Measurements from ENCODE around the gene PCYT2. TPM values are rescaled to one million over a fixed set of nuclear protein-coding genes. Genes with fewer than 3 reads are reported as not detected.

PCYT2 gene
- total and polyA plus RNA-seq, 2 donors (not counting 3 experiments of a cell fraction or from before 2014, with no cell fraction given) = 52.0 to 57.1 TPM

DNA sequence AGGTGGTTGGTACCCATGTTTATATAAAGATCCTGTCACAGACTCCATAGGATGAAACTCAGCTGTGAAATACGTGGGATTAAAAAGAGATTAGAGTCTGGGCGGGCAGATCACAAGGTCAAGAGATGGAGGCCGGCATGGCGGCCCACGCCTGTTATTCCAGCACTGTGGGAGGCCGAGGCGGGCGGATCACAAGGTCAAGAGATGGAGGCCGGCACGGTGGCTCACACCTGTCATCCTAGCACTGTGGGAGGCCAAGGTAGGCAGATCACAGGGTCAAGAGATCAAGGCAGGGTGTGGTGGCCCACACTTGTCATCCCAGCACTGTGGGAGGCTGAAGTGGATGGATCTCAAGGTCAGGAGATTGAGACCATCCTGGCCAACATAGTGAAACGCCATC is 15.8 kb downstream of the PCYT2 start:
- DNase-seq (ENCODE audit: low read depth, low spot score) (no peak), FAIRE-seq (no peak)
- dilution Hi-C loops (cut with MboI; ENCODE audit: extremely low pct_ligation_motif_present, low sequenced_read_pairs) = no loop called here
- CTCF ChIA-PET = no interaction called here
- Histone ChIP-seq H3K36me3 (ENCODE audit: control insufficient read depth in 2 of 2, extremely low read depth in 1 of 2, insufficient read depth in 2 of 2, low read length in 2 of 2) (peaks cover 7 to 9% of the 10 kb centered on the region in 2 experiments), H4K20me1 (replicated peaks; ENCODE audit: control insufficient read depth, extremely low read depth, insufficient read depth, low read length) (no peaks in the 10 kb centered on the region), H3K79me2 (ENCODE audit: control insufficient read depth, insufficient read depth, low read length) (peaks cover 19% of the 10 kb centered on the region), H3K27ac (ENCODE audit: insufficient read depth, low read depth, low read length) (no peak overlapping the region), H3K27me3 (ENCODE audit: control insufficient read depth in 2 of 2, insufficient read depth in 2 of 2, low read length in 2 of 2) (no peaks in the 10 kb centered on the region), H2AFZ (ENCODE audit: low read depth, low read length) (no peak overlapping the region), H3K4me3 (replicated peaks in 1 of 3; ENCODE audit: insufficient read depth in 1 of 3, low read depth in 1 of 3, low read length in 3 of 3) (no peak overlapping the region), H3K9ac (replicated peaks; ENCODE audit: extremely low read depth, insufficient read depth, low read length) (no peak overlapping the region), H3K9me1 (replicated peaks; ENCODE audit: control insufficient read depth, extremely low read depth, insufficient read depth, low read length) (no peaks in the 10 kb centered on the region), H3K9me3 (replicated peaks; ENCODE audit: control insufficient read depth, insufficient read depth, low read length) (no peaks in the 10 kb centered on the region), H3K4me1 (ENCODE audit: control insufficient read depth, extremely low read depth, insufficient read depth, low read length) (peaks cover 3% of the 10 kb centered on the region), H3K4me2 (ENCODE audit: insufficient read depth, low read length) (no peak overlapping the region)
- intact Hi-C loops (cut with micrococcal nuclease) = no loop called here
- POLR2A ChIA-PET = no interaction called here
- BruUV-seq (replicated peaks) = no TSS peak
- TF ChIP-seq POLR2AphosphoS5 (IDR thresholded peaks at IDR 0.05; ENCODE audit: insufficient read depth, low read depth, low read length) (no peak), FOS (IDR thresholded peaks at IDR 0.05; ENCODE audit: borderline replicate concordance, insufficient read depth, low read length) (no peak), JUN (IDR thresholded peaks at IDR 0.05; ENCODE audit: borderline replicate concordance, insufficient read depth, insufficient read length, low read depth) (no peak), GATA2 (IDR thresholded peaks at IDR 0.05; ENCODE audit: insufficient read depth, insufficient read length, low read depth, low read length) (no peak), EZH2 (IDR thresholded peaks at IDR 0.05; ENCODE audit: borderline replicate concordance, low read depth, low read length, severe bottlenecking) (no peak), MYC (IDR thresholded peaks at IDR 0.05; ENCODE audit: low read depth, low read length) (no peak), POLR2A (IDR thresholded peaks at IDR 0.05; ENCODE audit: low read depth, low read length) (no peak)
- TF ChIP-seq, protein P1, sequence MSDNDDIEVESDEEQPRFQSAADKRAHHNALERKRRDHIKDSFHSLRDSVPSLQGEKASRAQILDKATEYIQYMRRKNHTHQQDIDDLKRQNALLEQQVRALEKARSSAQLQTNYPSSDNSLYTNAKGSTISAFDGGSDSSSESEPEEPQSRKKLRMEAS (IDR thresholded peaks at IDR 0.05; ENCODE audit: insufficient read depth, insufficient read length) = no peak
- TF ChIP-seq, protein P2, sequence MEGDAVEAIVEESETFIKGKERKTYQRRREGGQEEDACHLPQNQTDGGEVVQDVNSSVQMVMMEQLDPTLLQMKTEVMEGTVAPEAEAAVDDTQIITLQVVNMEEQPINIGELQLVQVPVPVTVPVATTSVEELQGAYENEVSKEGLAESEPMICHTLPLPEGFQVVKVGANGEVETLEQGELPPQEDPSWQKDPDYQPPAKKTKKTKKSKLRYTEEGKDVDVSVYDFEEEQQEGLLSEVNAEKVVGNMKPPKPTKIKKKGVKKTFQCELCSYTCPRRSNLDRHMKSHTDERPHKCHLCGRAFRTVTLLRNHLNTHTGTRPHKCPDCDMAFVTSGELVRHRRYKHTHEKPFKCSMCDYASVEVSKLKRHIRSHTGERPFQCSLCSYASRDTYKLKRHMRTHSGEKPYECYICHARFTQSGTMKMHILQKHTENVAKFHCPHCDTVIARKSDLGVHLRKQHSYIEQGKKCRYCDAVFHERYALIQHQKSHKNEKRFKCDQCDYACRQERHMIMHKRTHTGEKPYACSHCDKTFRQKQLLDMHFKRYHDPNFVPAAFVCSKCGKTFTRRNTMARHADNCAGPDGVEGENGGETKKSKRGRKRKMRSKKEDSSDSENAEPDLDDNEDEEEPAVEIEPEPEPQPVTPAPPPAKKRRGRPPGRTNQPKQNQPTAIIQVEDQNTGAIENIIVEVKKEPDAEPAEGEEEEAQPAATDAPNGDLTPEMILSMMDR (IDR thresholded peaks at IDR 0.05; ENCODE audit: extremely low read depth in 1 of 2, insufficient read depth in 1 of 2, low read depth in 1 of 2, low read length in 2 of 2) = no peak

Data from endothelial cell of umbilical vein (primary cell).